Measurements from ENCODE around the gene ADPRHL1.

DNA sequence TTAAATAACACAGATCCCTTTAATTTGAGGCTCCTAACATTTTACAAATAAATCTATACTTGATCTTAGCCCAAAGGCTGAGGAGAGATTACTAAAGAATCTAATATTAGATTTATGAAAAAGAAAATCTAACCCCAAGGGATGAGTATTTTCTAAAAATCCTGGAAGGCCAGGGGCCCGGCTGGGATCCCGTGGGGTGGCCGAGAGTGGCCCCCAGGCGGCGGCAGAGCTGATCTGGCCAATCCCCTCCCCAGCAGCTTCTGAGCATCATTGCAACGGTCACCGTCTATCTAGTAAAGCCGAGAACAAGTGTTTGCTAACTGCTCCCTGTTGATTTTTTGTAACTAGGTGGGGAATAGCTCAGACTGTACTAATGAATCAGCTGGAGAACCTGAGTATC is 37.5 kb downstream of the ADPRHL1 start:
- no peak for TF ChIP-seq CTCF (optimal IDR thresholded peaks at IDR 0.05 in 1 of 3, IDR thresholded peaks at IDR 0.05 in 1 of 3, conservative IDR thresholded peaks at IDR 0.05 in 1 of 3; ENCODE audit: extremely low read depth in 1 of 3, insufficient read depth in 2 of 3, low read length in 3 of 3)
- no peak for TF ChIP-seq EZH2 (IDR thresholded peaks at IDR 0.05; ENCODE audit: low read length)

Data from keratinocyte (primary cell).